ENCODE measurements around the gene TBX5.

Gene TBX5

DNA sequence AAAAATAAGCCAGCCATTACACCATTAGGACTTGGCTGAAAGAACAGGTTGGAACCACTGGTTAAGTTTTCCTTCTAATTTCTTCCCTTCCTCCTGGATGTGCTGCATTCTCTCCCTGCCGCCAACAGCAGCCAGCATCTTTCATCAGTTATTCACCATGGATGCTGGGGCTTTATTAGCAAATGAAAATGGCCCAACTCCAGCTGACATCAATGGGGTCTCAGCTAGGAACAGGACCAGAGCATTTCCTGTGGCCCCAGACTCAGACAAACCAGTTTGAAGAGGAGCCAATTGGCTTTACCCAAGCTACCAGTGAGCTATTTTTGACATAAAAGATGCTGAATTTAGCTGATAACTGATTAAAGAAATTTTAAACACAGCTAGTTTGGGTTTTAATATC, 26.0 kb upstream of the TBX5 start:
- no peak for DNase-seq (ENCODE audit: low read depth in 2 of 2)

DNA sequence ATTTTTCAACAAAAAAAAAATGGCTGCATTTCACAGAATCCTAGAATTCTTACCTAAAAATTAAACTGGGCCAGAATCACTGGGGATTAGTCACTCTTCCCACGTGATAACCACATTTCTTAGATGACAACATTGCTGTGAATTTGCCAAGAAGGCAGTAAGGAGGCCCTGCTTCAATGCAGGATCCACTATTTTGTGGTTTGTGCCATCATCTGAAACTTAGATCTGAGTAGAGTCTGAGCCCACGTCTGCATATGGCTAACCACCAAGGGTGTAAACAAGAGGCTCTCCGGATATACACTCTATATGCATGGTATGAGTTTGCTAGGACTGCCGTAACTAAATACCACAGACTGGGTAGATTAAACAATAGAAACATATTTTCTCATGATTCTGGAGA, 24.4 kb upstream of the TBX5 start:
- DNase-seq (ENCODE audit: low read depth in 2 of 2) = no peak

DNA sequence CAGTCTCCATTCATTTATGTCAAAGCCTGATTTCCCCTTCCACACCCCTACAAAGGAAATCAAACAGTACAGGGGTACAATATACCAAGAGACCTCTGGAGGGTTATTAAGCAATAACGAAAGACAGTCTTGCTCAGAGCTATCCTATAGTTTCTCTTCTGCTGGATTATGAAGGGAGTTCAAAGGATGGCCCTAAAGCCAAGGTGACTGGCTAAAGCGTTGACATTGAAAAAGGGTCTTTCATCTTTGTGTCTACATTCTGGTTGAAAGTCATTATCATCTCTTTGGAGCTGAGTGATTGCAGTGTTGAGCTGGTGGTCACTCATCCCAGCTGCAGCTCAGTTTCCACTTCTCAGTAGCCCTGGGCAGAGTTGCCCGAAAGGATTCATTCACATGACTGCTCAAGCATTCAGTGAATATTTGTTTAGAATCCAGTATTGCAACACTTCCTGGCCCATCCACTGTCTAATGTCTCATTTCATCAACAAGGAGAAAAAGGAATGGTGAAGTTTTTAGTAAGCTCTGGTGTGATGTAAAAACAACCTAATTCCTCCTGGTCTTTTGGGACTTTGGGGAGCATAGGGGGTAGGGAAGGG, 19.2 kb upstream of the TBX5 start:
- DNase-seq (ENCODE audit: low read depth in 2 of 2) = no peak

DNA sequence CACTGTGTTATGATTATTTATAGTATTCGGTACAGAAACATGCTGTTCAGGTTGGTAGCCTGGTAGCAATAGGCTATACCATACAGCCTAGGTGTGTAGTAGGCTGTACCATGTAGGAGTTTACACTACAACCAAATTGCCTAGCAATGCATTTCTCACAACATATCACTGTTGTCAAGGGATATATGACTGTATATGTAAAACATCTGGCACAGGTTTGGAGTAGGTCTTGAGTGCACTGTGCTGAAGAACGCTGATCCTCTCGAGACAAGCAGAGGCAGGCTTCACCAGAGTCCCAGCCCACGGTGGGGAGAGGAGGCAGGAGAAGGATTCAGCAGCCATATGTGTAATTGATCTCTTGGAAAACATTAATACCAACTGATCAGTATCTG, 15.0 kb upstream of the TBX5 start:
- no peak for DNase-seq (ENCODE audit: low read depth in 2 of 2)

DNA sequence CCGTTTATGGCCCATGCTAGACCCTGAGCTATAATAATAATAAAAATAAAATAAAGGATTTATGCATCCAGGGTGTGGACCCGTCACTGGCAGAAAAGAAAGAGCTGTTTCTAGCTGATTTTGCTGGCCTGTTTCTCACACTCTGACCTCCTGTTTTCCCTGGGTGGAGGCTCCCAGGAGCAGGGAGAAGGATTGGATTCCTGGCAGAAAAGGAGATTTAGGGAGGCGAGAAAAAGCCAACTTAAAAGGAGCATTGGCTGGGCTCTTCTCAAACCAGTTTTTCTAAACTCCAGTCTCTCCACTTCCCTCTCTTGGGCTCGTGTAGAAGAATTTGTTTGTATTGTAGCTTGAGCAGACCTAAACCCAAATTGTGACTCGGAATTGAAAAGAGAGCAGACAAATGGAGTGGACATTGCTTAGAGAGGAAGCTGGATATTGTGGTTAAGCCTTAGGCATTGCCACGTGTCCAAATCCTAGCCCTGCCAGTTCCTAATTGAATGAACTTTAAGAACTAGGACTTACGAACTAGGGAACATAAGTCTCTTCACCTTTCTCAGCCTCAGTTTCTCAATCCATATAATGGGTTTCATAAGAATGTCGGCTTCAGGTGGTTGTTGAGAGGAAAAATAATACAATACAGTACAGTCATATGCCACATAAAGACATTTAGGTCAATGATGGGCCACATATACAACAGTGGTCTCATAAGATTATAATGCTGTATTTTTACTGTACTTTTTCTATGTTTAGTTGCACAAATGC, 14.4 kb upstream of the TBX5 start:
- DNase-seq (ENCODE audit: low read depth in 2 of 2) = no peak

DNA sequence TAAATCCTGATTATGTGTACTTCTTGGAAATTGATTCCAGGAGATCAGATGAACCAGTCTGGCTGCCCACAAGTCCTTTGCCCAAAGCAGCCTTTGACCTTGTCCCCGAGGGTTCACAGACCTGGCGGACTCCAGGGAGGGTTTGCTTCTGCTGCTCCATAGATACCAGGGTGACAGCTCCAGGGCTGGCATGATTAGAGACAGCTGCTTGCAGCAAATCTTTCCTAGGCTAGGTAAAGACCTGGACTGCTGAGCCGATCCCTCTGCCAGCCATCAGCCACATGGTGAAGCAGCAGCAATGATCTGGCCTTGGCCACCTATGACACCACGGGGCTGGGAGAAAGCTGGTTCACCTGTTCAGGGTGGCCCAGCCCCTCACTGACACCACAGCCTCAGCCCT, 10.1 kb upstream of the TBX5 start:
- DNase-seq (ENCODE audit: low read depth in 2 of 2) = no peak

DNA sequence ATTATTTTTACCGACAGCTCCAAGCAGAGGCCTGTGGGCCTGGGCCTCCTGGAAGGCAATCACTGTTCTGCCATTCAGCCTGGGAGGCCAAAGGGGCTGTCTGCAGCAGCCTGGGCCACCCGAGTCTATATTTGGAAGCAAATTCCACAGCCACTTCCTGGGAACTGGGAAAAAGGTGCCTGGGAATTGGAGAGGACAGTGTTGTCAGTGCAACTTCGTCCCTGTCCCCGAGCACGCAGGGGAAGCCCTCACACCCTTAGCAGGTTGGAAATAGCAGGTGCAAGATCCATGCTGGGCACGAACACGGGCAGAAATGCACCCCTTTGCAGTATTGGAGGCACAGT, 9.6 kb upstream of the TBX5 start:
- no peak for DNase-seq (ENCODE audit: low read depth in 2 of 2)

DNA sequence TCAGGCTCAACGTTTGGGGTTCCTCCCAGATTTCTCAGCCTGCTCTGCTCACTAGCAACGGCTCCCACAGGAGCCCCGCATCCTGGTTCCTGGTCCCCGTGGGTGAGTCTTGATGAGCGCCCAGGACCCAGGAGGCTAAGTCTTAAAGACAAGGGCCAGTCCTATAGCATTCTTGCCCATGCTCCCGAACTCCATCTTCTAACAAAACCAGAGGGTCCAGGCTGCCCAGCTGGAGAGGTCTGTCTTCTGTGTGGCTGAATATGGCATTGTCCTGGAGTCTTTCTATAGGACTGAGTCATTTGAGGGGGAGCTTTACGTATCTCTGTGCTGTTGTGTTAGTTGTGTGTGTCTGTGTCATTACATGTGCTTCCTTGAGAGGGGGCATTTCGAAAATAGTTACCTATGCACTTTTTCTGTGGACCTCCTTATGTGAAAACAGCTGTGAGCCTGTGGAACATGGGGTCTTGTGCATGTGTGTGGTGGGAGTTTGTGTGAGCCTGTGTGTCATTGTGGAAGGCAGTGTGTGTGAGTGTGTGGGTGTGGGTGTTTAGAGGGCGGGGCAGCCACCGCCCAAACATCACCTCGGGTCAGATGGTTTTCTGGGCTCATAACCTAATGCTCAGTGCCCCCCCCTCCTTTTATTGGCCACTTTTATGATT, 9.1 kb upstream of the TBX5 start:
- no peak for DNase-seq (ENCODE audit: low read depth in 2 of 2)

DNA sequence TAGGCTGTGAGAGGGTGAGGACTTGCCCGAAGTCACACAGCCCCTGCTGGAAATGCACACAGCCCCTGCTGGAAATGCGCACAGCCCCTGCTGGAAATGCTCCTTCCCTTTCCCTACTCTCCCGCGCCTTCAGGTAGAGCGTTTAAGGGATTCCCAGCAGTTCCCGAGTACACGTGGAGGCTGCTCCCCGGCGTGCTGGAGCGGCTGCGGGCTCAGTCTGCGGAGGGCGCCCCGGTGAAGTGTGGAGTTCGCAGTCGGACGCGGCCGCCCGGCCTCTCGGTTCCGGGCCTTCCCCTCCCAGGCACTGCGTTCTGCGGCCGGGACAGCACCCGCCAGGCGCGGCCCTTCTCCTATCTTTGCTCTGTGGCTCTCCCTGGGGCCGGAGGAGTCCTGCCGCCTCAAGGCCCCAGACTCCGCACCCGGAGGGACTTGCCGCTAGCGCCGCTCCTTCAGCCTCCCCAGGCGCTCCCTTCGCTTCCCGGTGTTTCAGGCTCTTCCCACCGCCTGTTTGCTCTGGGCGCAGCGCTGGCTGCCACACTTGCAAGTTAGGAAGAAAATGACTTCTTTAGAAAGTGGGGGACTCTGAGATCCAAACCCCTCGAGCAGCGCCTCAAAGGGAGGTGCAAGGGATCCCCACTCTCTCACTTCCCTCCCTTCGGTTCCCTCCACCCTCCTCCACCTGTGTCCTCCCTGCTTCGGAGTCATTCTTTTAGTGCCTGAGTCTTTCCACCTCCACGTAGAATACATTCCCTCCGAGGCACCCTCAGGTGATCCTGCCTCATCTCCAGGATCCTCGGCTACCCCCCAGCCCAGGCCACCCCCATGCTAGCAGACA, 8.3 kb upstream of the TBX5 start:
- no peak for DNase-seq (ENCODE audit: low read depth in 2 of 2)

DNA sequence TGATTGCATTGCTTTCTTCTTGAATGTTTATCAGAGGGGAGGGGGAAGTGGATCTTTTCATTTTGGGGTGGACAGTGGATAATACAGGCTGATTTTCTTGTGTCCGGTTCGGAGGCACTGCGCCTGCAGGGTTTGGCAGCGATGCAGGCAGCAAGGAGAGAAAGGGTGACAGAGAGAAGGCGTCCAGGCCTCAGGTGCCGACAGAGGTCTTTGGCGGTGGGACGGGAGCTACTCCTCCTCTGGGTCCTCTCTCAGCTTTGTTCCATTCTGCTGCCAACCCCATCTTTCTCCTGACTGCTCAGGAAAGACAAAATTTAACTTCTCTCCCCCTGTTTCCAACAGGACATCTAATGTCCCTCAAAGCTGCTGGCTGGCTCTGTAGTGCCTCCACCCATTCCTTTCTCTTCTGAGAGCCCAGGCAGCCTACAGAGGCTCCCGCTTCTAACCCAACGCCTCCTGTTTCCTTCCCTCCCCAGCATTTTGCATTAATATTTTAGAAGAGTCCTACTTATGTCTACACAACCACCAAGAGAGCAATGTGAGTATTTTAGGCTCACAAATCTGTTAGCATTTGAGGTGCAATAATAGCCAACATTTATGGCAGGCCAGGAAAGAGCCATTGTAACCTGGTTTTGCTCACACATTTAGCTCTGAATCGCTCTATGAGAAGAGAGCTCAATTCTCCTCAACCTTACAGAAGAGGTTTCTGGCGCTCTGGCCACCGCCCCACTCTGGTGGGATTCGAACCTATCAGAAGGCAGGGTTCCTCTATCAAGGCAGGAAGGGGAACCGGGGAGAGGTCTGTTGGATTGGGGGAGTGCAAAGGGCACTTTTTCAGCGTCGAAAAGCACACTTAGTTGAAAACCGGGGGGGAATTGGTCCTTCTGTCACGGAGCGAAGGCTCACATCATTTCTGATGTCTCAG, 7.1 kb upstream of the TBX5 start:
- DNase-seq (ENCODE audit: low read depth in 2 of 2) = no peak

DNA sequence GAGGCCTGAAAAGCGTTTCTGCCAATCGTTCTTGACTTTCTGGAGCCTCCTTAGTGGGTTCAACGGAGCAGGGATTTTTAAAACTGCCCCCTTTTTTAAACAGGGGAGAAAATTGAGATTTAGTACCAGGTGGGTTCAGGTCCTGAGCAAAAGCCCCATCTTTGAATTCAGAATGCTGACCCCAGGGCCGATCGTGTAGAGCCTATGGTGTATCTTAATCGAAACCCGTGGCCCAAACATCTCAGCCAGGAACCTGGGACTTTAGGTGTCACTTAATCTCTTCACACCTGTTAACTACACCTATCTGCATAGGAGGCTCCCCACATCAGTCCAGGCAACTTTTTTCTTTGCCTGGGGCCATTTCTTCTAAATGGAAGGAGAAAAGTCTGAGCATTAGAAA, 6.4 kb upstream of the TBX5 start:
- no peak for DNase-seq (ENCODE audit: low read depth in 2 of 2)

DNA sequence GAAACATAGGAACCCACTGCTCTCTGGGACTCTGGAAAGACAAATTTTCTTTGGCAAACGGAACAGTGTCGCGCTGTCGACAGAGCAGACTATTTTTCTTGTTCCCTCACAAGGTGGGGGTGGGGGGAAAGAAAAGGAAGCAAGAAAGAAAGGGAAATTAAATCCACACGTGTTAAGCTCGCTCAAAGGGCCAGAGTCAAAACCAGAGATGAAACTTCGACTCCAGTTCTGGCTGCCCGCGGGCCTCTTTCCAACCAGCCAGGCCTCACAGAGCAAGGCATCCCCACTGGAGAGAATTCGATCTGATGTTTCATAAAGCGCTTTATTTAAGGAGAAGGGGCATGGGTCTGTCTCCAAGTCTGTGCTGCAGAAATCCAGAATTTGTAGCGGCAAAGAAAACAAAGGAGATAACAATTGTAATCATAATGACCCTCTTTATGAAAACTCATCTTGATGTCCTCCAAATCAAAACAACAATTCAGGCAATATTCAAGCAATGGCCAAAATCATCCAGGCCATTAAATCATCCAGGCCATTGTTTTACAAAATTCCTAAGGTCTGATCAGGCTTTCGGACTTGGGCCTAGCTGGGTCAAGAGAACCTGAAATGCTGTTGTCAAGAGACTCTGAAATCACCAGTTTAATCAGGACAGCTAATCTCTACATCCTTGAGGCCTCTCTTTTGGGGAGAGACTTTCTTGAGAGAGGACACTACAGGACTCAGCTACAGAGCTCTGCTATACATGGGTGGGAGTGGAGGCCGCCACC, 5.3 kb upstream of the TBX5 start:
- DNase-seq (ENCODE audit: low read depth in 2 of 2) = no peak

DNA sequence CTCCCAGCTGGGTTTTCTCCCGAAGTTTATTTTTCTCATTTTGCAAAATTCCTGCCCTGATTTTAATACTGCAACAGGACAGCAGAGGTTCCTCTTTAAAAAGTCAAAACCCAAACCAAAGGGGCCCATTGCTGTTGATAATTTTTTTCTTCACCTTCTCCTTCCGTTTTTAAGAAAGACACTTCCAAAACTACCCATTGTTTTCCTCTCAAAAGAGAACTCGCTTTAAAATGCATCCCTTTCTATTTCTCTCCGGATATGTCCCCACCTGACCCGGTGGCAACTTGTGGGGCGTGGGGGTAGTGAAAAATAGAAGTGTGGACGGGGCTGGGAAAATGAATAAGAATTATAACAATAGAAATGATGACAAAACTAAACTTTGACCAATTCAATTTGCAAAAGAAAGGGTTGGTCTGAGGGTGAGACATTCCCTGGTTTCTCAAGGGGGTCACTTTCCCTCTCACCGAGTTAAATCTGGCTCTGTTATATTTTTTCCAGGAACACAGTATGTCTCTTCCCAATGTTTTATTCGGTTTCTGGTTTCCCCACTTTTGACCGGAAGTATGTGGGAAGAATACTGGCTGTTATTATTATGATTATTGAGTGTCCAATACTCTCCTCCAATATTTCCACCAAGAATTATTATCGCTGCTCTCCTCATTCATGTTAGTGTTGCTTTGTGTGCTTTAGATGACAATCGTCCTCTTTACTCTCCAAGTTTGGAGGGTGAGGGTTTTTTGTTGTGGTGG, 4.1 kb upstream of the TBX5 start:
- DNase-seq (ENCODE audit: low read depth in 2 of 2) = no peak

DNA sequence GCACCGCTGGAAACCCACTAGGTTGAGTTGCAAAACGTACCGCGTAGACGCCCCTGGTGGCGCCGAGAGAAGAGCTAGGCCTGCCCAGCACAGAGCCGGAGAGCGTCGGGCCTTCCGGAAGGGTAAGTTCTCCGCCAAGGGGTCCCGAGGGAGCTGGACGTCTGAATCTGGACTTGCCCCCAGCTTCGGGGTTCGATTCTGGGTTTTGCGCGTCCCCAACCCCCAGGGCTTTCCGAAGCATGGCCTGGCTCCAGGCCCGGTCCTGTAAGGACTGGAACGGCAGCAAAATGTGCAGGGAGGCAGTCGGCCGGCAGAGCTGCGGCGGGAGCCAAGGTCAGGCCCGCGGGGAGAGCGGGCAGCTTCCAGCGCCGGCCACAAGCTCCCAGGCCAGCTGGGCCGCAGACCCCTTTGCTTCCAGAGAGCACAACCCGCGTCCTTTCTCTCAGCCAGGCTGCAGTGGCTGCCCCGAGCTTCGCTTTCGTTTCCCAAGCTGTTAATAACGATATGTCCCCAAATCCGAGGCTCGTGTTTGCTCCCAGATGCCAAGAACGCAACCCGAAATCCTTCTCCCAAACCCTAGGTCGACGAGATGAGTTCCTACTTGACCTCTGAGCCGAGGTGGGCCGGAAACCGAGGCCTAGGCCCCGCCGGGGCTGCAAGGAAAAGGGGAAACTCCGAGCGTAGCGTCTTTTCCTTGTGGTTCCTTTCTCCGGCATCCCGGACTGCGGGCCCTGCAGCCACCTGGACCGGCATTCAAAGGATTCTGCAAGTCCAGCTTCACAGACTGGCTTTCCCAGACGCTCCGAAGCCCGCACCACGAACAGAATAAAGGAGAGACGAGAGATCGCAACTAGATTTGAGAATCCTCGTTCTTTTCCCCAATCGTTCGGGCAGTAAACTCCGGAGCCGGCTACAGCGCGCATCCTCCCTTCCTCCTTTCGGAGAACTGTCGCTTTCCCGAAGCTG, 3.2 kb upstream of the TBX5 start:
- DNase-seq (ENCODE audit: low read depth in 2 of 2) = no peak

DNA sequence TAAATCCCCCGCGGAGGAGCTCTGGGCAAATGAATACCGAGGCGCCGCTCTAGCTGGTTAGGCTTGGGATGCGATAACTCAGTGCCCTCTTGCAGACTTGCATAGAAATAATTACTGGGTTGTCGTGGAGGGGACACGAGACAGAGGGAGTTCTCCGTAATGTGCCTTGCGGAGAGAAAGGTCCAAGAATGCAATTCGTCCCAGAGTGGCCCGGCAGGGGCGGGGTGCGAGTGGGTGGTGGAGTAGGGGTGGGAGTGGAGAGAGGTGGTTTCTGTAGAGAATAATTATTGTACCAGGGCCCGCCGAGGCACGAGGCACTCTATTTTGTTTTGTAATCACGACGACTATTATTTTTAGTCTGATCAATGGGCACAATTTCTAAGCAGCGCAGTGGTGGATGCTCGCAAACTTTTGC, 2.5 kb upstream of the TBX5 start:
- DNase-seq (ENCODE audit: low read depth in 2 of 2) = no peak

DNA sequence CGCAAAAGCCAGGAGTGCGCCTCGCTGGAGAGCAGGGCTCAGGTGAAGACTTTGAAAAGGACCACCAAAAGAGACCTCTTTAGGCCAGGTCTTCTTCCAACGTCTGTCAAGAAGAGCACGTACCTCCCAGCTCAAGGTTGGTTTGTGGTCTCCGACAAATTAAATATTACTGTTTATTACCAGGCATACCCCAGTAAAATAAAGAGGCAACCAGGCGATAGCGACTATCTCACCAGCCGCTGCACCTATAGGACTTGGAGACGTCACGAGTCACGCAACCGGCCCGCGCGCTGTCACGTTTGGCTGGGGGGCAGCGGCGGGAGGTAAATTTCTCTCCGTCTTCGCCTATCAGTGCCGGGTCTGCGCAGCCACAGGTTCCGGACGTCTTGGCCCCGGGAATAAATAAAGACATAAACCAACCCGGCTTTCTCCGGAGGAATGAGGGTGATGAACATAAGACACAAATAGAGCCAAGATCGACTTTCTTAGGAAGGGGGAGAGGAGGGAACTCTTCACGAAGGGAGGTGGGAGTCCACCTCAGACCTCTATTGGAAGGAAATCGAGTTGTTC, 2.0 kb upstream of the TBX5 start:
- no peak for DNase-seq (ENCODE audit: low read depth in 2 of 2)

DNA sequence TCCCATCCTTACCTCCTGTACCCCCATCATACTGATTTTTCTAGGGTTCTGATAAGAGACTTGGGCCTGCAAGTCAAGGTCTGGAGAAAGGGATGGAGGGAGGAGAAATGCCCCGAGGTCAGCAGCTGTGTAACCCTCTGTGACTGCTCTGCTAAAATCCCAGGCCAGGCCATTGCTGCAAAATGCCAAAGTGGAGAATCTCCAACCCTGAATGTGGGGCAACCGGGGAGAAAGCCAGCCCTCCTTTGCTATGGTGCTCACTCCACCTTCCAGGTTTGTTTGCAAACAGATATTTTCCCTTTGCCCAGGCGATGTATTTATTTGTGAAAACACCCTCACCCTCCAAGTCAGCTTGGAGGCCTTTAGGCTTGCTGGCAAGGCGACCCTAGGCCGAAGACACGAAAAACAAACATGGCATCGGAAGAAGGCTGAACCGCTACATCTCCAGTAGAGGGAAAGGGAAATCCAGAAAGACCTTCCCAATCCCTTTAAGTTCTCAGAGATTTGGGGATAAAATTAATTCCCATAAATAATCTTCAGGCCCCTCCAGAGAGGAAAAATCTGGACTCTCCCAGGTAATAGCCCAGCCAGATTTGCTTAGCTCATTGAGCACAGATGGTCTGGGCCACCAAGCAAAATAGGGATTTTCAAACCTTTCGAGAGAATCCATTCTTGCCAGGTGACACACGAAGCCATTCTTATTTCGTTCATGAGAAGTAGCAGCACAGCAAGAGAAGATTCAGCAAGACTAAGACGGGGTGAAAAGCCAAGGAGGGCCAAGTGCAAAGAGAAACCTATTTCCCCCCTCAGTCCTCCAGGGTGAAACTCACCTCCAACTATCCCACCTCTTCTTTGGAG, 1.3 kb upstream of the TBX5 start:
- DNase-seq (ENCODE audit: low read depth in 2 of 2) = no peak
